ENCODE measurements around the gene ATG7.
A peak's percentile ranks its signal among the peaks of the same experiment; 100 is the strongest.
"Not testable (repeated sequence)": the region's sequence is repeated elsewhere in the genome, so short reads cannot be mapped to it uniquely, and the experiment has no call there.

Gene ATG7

GRCh38 chr3:11251807-11252176 lies 20.4 kb upstream of the ATG7 start:
- DNase-seq: no peak

GRCh38 chr3:11254876-11255275 lies 17.3 kb upstream of the ATG7 start:
- no peak for DNase-seq

GRCh38 chr3:11255537-11255936 lies 16.7 kb upstream of the ATG7 start:
- not testable (repeated sequence) for DNase-seq

GRCh38 chr3:11258958-11259357 lies 13.2 kb upstream of the ATG7 start:
- no peak for DNase-seq

- DNase-seq: no peak
Measured at GRCh38 chr3:11260460-11260859, 11.7 kb upstream of the ATG7 start.

GRCh38 chr3:11269007-11269406 lies 3.2 kb upstream of the ATG7 start:
- DNase-seq: no peak

GRCh38 chr3:11272906-11273574 lies 843 bp downstream of the ATG7 start:
- DNase-seq: no peak

GRCh38 chr3:11273891-11274291 lies 1.7 kb downstream of the ATG7 start:
- DNase-seq: no peak

- no peak for DNase-seq
Measured at GRCh38 chr3:11274566-11275142, 2.5 kb downstream of the ATG7 start.

- no peak for DNase-seq
Measured at GRCh38 chr3:11275926-11276325, 3.7 kb downstream of the ATG7 start.

- no peak for DNase-seq
Measured at GRCh38 chr3:11276901-11277300, 4.7 kb downstream of the ATG7 start.

- peak; percentile 85 for DNase-seq
Measured at GRCh38 chr3:11282250-11283138, 10.3 kb downstream of the ATG7 start.

- no peak for DNase-seq
Measured at GRCh38 chr3:11283139-11283475, 10.9 kb downstream of the ATG7 start.

- DNase-seq: no peak
Measured at GRCh38 chr3:11284011-11284410, 11.8 kb downstream of the ATG7 start.

- no peak for DNase-seq
Measured at GRCh38 chr3:11285471-11285870, 13.3 kb downstream of the ATG7 start.

- no peak for DNase-seq
Measured at GRCh38 chr3:11287404-11287803, 15.2 kb downstream of the ATG7 start.

GRCh38 chr3:11288021-11288491 lies 15.9 kb downstream of the ATG7 start:
- DNase-seq: no peak

- DNase-seq: no peak
Measured at GRCh38 chr3:11288786-11289637, 16.8 kb downstream of the ATG7 start.

GRCh38 chr3:11289864-11290263 lies 17.7 kb downstream of the ATG7 start:
- DNase-seq: no peak

GRCh38 chr3:11290743-11291680 lies 18.8 kb downstream of the ATG7 start:
- DNase-seq: no peak

- DNase-seq: no peak
Measured at GRCh38 chr3:11291808-11292207, 19.6 kb downstream of the ATG7 start.

GRCh38 chr3:11297126-11297525 lies 24.9 kb downstream of the ATG7 start:
- DNase-seq: no peak

Measured in right hindlimb (tissue), 1 donor.